ENCODE data around the gene GPATCH3. TPM values are rescaled to one million over a fixed set of nuclear protein-coding genes. Genes with fewer than 3 reads are reported as not detected.

GPATCH3 gene
- total and polyA plus RNA-seq, 10 donors = 13.3 to 25.8 (median 17.5) TPM

GRCh38 chr1:26922431-26922729, 22.1 kb upstream of the GPATCH3 start:
- Histone ChIP-seq H3K27me3 (replicated peaks in 1 of 7) (no peaks in the 10 kb centered on the region), H3K4me1 (peaks cover 7 to 50% (median 30%) of the 10 kb centered on the region in 6 donors), H3K4me3 (peak overlapping the region; percentile 36 to 91 (median 87)), H3K36me3 (peaks cover 0 to 45% (median 35%) of the 10 kb centered on the region in 6 donors), H3K27ac (peak overlapping the region in 5 of 8 donors; percentile 83 to 92 (median 91)), H3K9me3 (no peaks in the 10 kb centered on the region)
- intact Hi-C loops (cut with DNase I; ENCODE audit: low total_unique reads) = no loop called here
- TF ChIP-seq POLR2AphosphoS5 (IDR thresholded peaks at IDR 0.05) (no peak), POLR2A (IDR thresholded peaks at IDR 0.05) (no peak)
- TF ChIP-seq, protein P1, sequence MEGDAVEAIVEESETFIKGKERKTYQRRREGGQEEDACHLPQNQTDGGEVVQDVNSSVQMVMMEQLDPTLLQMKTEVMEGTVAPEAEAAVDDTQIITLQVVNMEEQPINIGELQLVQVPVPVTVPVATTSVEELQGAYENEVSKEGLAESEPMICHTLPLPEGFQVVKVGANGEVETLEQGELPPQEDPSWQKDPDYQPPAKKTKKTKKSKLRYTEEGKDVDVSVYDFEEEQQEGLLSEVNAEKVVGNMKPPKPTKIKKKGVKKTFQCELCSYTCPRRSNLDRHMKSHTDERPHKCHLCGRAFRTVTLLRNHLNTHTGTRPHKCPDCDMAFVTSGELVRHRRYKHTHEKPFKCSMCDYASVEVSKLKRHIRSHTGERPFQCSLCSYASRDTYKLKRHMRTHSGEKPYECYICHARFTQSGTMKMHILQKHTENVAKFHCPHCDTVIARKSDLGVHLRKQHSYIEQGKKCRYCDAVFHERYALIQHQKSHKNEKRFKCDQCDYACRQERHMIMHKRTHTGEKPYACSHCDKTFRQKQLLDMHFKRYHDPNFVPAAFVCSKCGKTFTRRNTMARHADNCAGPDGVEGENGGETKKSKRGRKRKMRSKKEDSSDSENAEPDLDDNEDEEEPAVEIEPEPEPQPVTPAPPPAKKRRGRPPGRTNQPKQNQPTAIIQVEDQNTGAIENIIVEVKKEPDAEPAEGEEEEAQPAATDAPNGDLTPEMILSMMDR (IDR thresholded peaks at IDR 0.05 in 8 of 11, conservative IDR thresholded peaks at IDR 0.05 in 3 of 11) = no peak
- 30 to 52% (median 37%) methylated on average over 6 of the region's 6 CpGs for WGBS, 5 donors
- DNase-seq = no peak

DNA sequence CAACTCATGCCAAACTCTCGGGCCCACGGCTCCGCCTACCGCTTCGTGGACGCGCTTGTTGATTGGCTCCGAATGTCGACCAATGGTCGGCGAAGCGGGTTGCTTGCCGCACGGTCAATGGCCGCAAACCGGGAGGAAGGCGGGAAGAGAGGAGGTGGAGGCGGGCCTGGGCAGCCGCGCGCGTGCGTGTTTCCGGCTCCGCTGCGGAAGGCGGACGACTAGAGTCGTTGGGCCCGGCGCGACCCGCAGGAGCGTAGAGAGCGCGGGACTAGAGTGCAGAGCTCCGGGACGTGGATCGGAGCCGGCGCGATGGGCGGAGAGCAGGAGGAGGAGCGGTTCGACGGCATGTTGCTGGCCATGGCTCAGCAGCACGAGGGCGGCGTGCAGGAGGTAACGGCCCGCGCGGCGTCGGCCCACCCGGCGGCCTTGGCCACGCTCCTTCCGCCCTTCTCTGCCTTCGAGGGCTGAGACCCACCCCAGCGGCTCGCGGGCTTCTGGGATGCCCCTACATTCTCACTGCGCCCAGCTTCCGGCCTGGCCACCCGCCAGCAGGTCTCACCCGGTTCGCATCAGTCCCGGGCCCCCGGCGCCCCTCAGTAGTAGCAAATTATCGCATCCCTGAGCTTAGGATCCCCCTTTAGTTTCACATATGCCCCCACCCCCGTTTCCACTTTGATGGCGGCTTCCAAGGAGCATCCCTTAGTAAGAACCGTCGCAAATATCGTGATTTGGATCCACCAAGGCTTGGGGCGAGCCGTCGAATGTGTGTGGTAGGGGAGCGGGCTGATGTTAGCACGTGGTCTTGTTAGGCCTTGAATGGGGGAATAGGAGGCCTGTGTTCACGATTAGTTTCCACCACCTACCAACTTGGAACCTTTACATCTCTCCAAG, 21.5 kb upstream of the GPATCH3 start, which contains the start of gene NUDC:
TSS of gene NUDC (plus strand) at position 204 of the 891 bp plus-strand sequence. CDS start at position 310, 106 bp downstream.
- H3K9me3 ChIP-seq = no peaks in the 10 kb centered on the region
- TF ChIP-seq, protein P1 (IDR thresholded peaks at IDR 0.05 in 8 of 11, conservative IDR thresholded peaks at IDR 0.05 in 3 of 11) = peak in 1 of 11 experiments; percentile 29
- TF ChIP-seq POLR2AphosphoS5 (IDR thresholded peaks at IDR 0.05) (peak; percentile 97 to 98 (median 97)), POLR2A (IDR thresholded peaks at IDR 0.05) (peak in 2 of 3 donors; percentile 14 to 71)
- H3K36me3 ChIP-seq = peaks cover 0 to 39% (median 32%) of the 10 kb centered on the region in 6 donors
- intact Hi-C loops (cut with DNase I; ENCODE audit: low total_unique reads) = no loop called here
- DNase-seq = peak; percentile 99
- WGBS, 5 donors = 0 to 1% (median 0%) methylated on average over 46 to 83 of the region's 83 CpGs
- H3K4me1 ChIP-seq = peaks cover 7 to 49% (median 30%) of the 10 kb centered on the region in 6 donors
- H3K27ac ChIP-seq = peak within 1 kb of the TSS; percentile 20 to 92 (median 88)
- no peaks in the 10 kb centered on the region for H3K27me3 ChIP-seq (replicated peaks in 1 of 7)
- peak within 1 kb of the TSS; percentile 36 to 91 (median 87) for H3K4me3 ChIP-seq

DNA sequence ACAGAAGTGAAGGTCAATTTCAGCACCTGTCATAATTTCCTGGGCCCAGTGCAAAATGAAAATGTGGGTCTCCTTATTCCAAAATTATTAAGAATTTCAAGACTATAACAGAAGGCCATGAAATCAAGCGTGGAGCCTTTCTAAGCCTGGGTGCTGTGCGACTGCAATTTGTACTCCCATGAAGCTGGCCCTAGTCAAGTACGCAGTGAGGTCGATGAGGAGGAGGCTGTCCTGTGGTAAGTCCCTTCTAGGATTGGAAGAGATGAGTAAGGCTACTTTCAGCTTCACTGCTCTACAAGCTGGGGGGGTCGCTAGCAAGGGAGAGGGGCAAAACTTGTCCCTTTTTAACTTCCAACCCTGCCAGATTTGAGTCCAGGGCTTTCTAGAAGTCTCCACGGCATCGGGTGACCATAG, 20.9 kb upstream of the GPATCH3 start:
- intact Hi-C loops (cut with DNase I; ENCODE audit: low total_unique reads) = no loop called here
- Histone ChIP-seq H3K4me3 (peak overlapping the region; percentile 36 to 91 (median 87)), H3K36me3 (peaks cover 0 to 33% (median 25%) of the 10 kb centered on the region in 6 donors), H3K27ac (peak overlapping the region; percentile 20 to 92 (median 88)), H3K4me1 (peaks cover 7 to 42% (median 30%) of the 10 kb centered on the region in 6 donors), H3K27me3 (replicated peaks in 1 of 7) (no peaks in the 10 kb centered on the region), H3K9me3 (no peaks in the 10 kb centered on the region)
- DNase-seq = peak; percentile 74
- WGBS, 5 donors = 13 to 25% (median 18%) methylated on average over 7 of the region's 7 CpGs
- TF ChIP-seq, protein P1 (IDR thresholded peaks at IDR 0.05 in 8 of 11, conservative IDR thresholded peaks at IDR 0.05 in 3 of 11) = no peak
- TF ChIP-seq POLR2A (IDR thresholded peaks at IDR 0.05) = no peak
- no peak for TF ChIP-seq POLR2AphosphoS5 (IDR thresholded peaks at IDR 0.05)
